Measurements from ENCODE around the gene ARPC4.

The ARPC4 gene

DNA sequence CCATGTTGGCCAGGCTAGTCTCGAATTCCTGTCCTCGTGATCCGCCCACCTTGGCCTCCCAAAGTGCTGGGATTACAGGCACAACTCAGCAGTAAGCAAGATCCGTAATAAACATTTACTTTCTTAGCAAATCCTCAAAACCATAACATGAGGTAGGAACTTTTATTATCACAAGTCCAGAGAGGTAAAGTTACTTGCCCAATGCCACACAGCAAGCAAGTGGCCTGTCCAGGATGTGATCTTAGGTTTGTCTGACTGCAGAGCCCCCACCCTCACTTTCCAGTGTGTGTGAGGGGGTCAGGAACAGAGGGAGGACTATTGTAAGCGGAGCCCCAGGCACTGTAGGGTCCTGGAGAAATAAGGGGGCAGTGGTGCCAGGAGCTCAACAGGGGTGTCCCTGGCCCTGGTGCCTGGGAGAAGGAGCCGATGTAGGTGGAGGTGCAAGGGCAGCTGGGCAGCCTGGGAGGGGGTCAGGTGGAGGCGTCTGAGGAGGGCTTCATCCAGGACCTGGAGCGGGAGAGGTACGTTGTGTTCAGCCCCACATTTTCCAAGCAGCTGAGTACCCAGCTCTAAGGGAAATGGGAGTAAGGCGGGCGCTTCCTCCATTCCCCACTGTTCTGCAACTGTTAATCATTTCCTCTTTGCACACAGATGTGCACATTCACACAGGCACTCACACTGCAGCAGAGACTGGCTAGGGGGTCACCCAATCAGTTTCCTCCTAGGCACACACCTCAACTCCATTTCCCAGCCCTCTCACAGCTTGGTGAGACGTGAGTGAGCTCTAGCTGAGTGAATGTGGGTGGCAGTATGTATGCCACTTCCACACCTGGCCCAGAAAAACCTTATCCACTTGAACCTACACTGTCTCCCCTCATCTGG, 45.1 kb downstream of the ARPC4 start:
- no peak for TF ChIP-seq TEAD4 (IDR thresholded peaks at IDR 0.05)
- TF ChIP-seq YY1 (IDR thresholded peaks at IDR 0.05; ENCODE audit: low read depth): no peak
- TF ChIP-seq RAD21 (IDR thresholded peaks at IDR 0.05; ENCODE audit: low read depth): no peak
- no peak for TF ChIP-seq USF1 (IDR thresholded peaks at IDR 0.05)
- TF ChIP-seq NFIC (IDR thresholded peaks at IDR 0.05): no peak
- TF ChIP-seq EP300 (IDR thresholded peaks at IDR 0.05; ENCODE audit: borderline replicate concordance): no peak
- TF ChIP-seq ZBTB7A (IDR thresholded peaks at IDR 0.05; ENCODE audit: low read depth): no peak
- TF ChIP-seq EGR1 (IDR thresholded peaks at IDR 0.05): no peak
- TF ChIP-seq FOXM1 (IDR thresholded peaks at IDR 0.05; ENCODE audit: borderline replicate concordance, low read depth): no peak
- TF ChIP-seq CEBPB (IDR thresholded peaks at IDR 0.05): no peak
- TF ChIP-seq MAX (IDR thresholded peaks at IDR 0.05): no peak

DNA sequence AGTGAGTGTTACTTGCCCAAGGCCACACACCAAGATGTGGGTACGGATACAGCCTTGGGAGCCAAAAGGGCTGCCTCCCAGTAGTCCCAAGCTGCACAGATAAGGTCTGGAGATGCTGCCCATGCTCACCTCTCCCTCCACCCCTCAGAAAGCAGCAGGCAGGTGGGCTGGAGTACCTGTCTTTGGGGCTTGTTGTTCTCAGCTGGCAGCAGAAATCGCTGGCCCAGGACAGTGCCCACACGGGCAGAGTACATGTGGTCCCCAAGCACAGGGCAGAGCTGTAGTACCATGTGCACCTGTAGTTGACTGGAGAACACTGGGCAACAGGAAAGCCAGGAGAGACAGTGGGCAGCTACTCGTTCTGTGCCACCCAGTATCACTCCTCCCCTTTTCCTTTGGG, 46.0 kb downstream of the ARPC4 start:
- TF ChIP-seq TCF12 (IDR thresholded peaks at IDR 0.05; ENCODE audit: low read depth) (no peak), RAD21 (IDR thresholded peaks at IDR 0.05; ENCODE audit: low read depth) (no peak), USF1 (IDR thresholded peaks at IDR 0.05) (no peak), EGR1 (IDR thresholded peaks at IDR 0.05) (no peak), FOXM1 (IDR thresholded peaks at IDR 0.05; ENCODE audit: borderline replicate concordance, low read depth) (no peak), CREB1 (IDR thresholded peaks at IDR 0.05; ENCODE audit: low read depth) (no peak), ZBTB7A (IDR thresholded peaks at IDR 0.05; ENCODE audit: low read depth) (no peak), MAX (IDR thresholded peaks at IDR 0.05) (no peak), EP300 (IDR thresholded peaks at IDR 0.05; ENCODE audit: borderline replicate concordance) (no peak)

GRCh38 chr3:9841015-9841414, 48.1 kb downstream of the ARPC4 start:
- TF ChIP-seq FOXM1 (IDR thresholded peaks at IDR 0.05; ENCODE audit: borderline replicate concordance, low read depth) (no peak), TCF12 (IDR thresholded peaks at IDR 0.05; ENCODE audit: low read depth) (no peak), RAD21 (IDR thresholded peaks at IDR 0.05; ENCODE audit: low read depth) (no peak), NFIC (IDR thresholded peaks at IDR 0.05) (no peak), MAX (IDR thresholded peaks at IDR 0.05) (no peak), USF1 (IDR thresholded peaks at IDR 0.05) (no peak), CEBPB (IDR thresholded peaks at IDR 0.05) (no peak), TAF1 (IDR thresholded peaks at IDR 0.05; ENCODE audit: low read depth) (no peak), ZBTB7A (IDR thresholded peaks at IDR 0.05; ENCODE audit: low read depth) (no peak), YY1 (IDR thresholded peaks at IDR 0.05; ENCODE audit: low read depth) (no peak), EP300 (IDR thresholded peaks at IDR 0.05; ENCODE audit: borderline replicate concordance) (no peak), EGR1 (IDR thresholded peaks at IDR 0.05) (no peak), REST (IDR thresholded peaks at IDR 0.05; ENCODE audit: low read depth) (no peak), CREB1 (IDR thresholded peaks at IDR 0.05; ENCODE audit: low read depth) (no peak)

GRCh38 chr3:9843715-9844438, 51.0 kb downstream of the ARPC4 start, which contains the start of gene RPUSD3:
TSS of gene RPUSD3 (minus strand) at chr3:9844008. CDS start at chr3:9843990, 18 bp downstream.
- TF ChIP-seq YY1 (IDR thresholded peaks at IDR 0.05; ENCODE audit: low read depth) (peak; percentile 75), NFIC (IDR thresholded peaks at IDR 0.05) (peak; percentile 15; the same call in 1 of the 2 replicates), TAF1 (IDR thresholded peaks at IDR 0.05; ENCODE audit: low read depth) (peak; percentile 93), ZBTB7A (IDR thresholded peaks at IDR 0.05; ENCODE audit: low read depth) (no peak), MAX (IDR thresholded peaks at IDR 0.05) (peak; percentile 73), CEBPB (IDR thresholded peaks at IDR 0.05) (no peak), TEAD4 (IDR thresholded peaks at IDR 0.05) (0 out of 2 replicates have a peak, but pooled peaks have one; percentile 9), EGR1 (IDR thresholded peaks at IDR 0.05) (no peak), FOXM1 (IDR thresholded peaks at IDR 0.05; ENCODE audit: borderline replicate concordance, low read depth) (no peak), USF1 (IDR thresholded peaks at IDR 0.05) (peak; percentile 38; the same call in 1 of the 2 replicates), EP300 (IDR thresholded peaks at IDR 0.05; ENCODE audit: borderline replicate concordance) (peak; percentile 21; the same call in 1 of the 2 replicates)

DNA sequence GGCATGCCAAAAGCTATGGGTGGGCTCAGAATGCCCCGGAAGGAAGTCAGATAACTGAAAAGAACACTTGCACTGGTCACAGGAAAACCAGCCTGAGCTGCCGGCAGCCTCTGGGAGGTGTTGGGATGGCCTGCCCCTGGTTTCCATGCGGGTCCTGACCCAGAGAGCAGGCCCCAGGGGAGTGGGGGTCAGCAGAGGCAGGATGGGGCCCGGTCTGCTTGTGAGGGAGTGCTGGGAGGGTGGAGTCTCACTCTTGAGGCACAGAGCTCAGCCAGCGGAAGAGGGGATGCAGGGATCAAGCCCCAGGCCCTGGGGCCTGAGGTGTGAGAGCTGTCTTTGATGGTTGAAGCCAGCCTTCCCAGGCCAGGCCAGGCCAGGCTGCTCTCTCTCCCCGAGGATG, 53.3 kb downstream of the ARPC4 start:
- TF ChIP-seq EGR1 (IDR thresholded peaks at IDR 0.05): no peak
- TF ChIP-seq ZBTB7A (IDR thresholded peaks at IDR 0.05; ENCODE audit: low read depth): no peak
- no peak for TF ChIP-seq REST (IDR thresholded peaks at IDR 0.05; ENCODE audit: low read depth)
- TF ChIP-seq TCF12 (IDR thresholded peaks at IDR 0.05; ENCODE audit: low read depth): no peak
- no peak for TF ChIP-seq TEAD4 (IDR thresholded peaks at IDR 0.05)
- no peak for TF ChIP-seq TAF1 (IDR thresholded peaks at IDR 0.05; ENCODE audit: low read depth)
- TF ChIP-seq USF1 (IDR thresholded peaks at IDR 0.05): no peak
- TF ChIP-seq NFIC (IDR thresholded peaks at IDR 0.05): no peak
- no peak for TF ChIP-seq FOXM1 (IDR thresholded peaks at IDR 0.05; ENCODE audit: borderline replicate concordance, low read depth)
- no peak for TF ChIP-seq YY1 (IDR thresholded peaks at IDR 0.05; ENCODE audit: low read depth)
- no peak for TF ChIP-seq CREB1 (IDR thresholded peaks at IDR 0.05; ENCODE audit: low read depth)
- no peak for TF ChIP-seq RAD21 (IDR thresholded peaks at IDR 0.05; ENCODE audit: low read depth)
- no peak for TF ChIP-seq EP300 (IDR thresholded peaks at IDR 0.05; ENCODE audit: borderline replicate concordance)
- TF ChIP-seq CEBPB (IDR thresholded peaks at IDR 0.05): no peak
- no peak for TF ChIP-seq MAX (IDR thresholded peaks at IDR 0.05)

All from Ishikawa (cell line).